CD14-positive monocyte (primary cell): Measurements from ENCODE around the gene RBMS3. TPM values are rescaled to one million over a fixed set of nuclear protein-coding genes. Genes with fewer than 3 reads are reported as not detected.

ENCODE experiments used
- DNase-seq, 3 donors: peaks; one replicate each; pipeline ENCODE4 v3.0.0-alpha.2; 2011 to 2022
- H2AFZ ChIP-seq: 2 replicates; pipeline ENCODE4 v1.6.0; 2012; ENCODE audit warnings: mild to moderate bottlenecking, low read depth, low read length, inconsistent platforms; ENCODE audit not compliant: insufficient read depth, poor library complexity, severe bottlenecking
- H3K27ac ChIP-seq, 2 donors: 1 replicate in 1 of 2; 2 replicates in 1 of 2; pipeline ENCODE4 v1.5.1; 2012 to 2013; ENCODE audit warnings: low read length in 2 of 2, control low read depth in 1 of 2, inconsistent platforms in 1 of 2, low read depth in 1 of 2, mild to moderate bottlenecking in 1 of 2
- H3K27me3 ChIP-seq, 2 donors: one replicate each; pipeline versions ENCODE4 v1.6.0 to v1.6.1; 2011 to 2013; ENCODE audit warnings: low read length in 2 of 2; ENCODE audit not compliant: control insufficient read depth in 2 of 2, insufficient read depth in 2 of 2
- H3K36me3 ChIP-seq, 2 donors: replicated peaks in 1 of 2; 1 replicate in 1 of 2; 2 replicates in 1 of 2; pipeline versions ENCODE4 v1.5.1 to v1.6.1; 2012 to 2013; ENCODE audit warnings: low read length in 2 of 2, control low read depth in 1 of 2, inconsistent platforms in 1 of 2, mild to moderate bottlenecking in 1 of 2; ENCODE audit not compliant: insufficient read depth in 2 of 2, control insufficient read depth in 1 of 2
- H3K4me1 ChIP-seq, 2 donors: 1 replicate in 1 of 2; 2 replicates in 1 of 2; pipeline versions ENCODE4 v1.5.1 to v1.6.1; 2012 to 2013; ENCODE audit warnings: low read length in 2 of 2, control low read depth in 1 of 2, inconsistent platforms in 1 of 2, mild to moderate bottlenecking in 1 of 2, moderate library complexity in 1 of 2; ENCODE audit not compliant: insufficient read depth in 2 of 2, control insufficient read depth in 1 of 2
- H3K4me2 ChIP-seq: replicated peaks from 2 replicates; pipeline ENCODE3; 2012; ENCODE audit warnings: low read length, moderate library complexity, mild to moderate bottlenecking; ENCODE audit not compliant: poor library complexity, severe bottlenecking; ENCODE audit errors: extremely low read depth
- H3K4me3 ChIP-seq, 3 experiments: fragments of 200-600 bp in 1 of 3; sonication (generic) in 1 of 3; replicated peaks in 1 of 3; 1 replicate in 2 of 3; 2 replicates in 1 of 3; pipeline ENCODE4 v1.5.1; 2011 to 2013; ENCODE audit warnings: low read length in 3 of 3, mild to moderate bottlenecking in 3 of 3, control low read depth in 2 of 3, low read depth in 2 of 3, inconsistent platforms in 1 of 3, moderate library complexity in 1 of 3
- H3K79me2 ChIP-seq: 2 replicates; pipeline ENCODE4 v1.6.0; 2012; ENCODE audit warnings: mild to moderate bottlenecking, control low read depth, inconsistent platforms, low read length, moderate library complexity; ENCODE audit not compliant: insufficient read depth
- H3K9ac ChIP-seq: 2 replicates; pipeline ENCODE4 v1.6.0; 2017; ENCODE audit warnings: low read length, mild to moderate bottlenecking; ENCODE audit not compliant: insufficient read depth, poor library complexity, severe bottlenecking
- H3K9me3 ChIP-seq, 2 donors: replicated peaks in 1 of 2; 1 replicate in 1 of 2; 2 replicates in 1 of 2; pipeline versions ENCODE4 v1.5.1 to v1.6.1; 2012 to 2013; ENCODE audit warnings: low read length in 2 of 2, control low read depth in 1 of 2; ENCODE audit not compliant: control insufficient read depth in 1 of 2, insufficient read depth in 1 of 2
- H4K20me1 ChIP-seq: 2 replicates; pipeline ENCODE4 v1.6.0; 2012; ENCODE audit warnings: mild to moderate bottlenecking, low read length, control low read depth, moderate library complexity; ENCODE audit not compliant: insufficient read depth
- H3K27ac Mint-ChIP-seq, 7 donors: one replicate each; pipeline ENCODE4 v1.8.0; 2020; ENCODE audit warnings: mild to moderate bottlenecking in 7 of 7, mixed read lengths in 7 of 7, moderate library complexity in 6 of 7, inconsistent platforms in 2 of 7
- H3K27me3 Mint-ChIP-seq, 3 donors: one replicate each; pipeline ENCODE4 v1.8.0; 2021 to 2022; ENCODE audit warnings: low read depth in 3 of 3, mild to moderate bottlenecking in 3 of 3, mixed read lengths in 3 of 3, moderate library complexity in 3 of 3, inconsistent platforms in 1 of 3
- H3K36me3 Mint-ChIP-seq, 2 donors: one replicate each; pipeline ENCODE4 v1.8.0; 2020; ENCODE audit warnings: mixed read lengths in 2 of 2, inconsistent platforms in 1 of 2, mild to moderate bottlenecking in 1 of 2
- H3K4me1 Mint-ChIP-seq: one replicate; pipeline ENCODE4 v1.8.0; 2020; ENCODE audit warnings: mild to moderate bottlenecking, mixed read lengths
- H3K4me3 Mint-ChIP-seq, 2 donors: one replicate each; pipeline ENCODE4 v1.8.0; 2020; ENCODE audit warnings: mild to moderate bottlenecking in 2 of 2, mixed read lengths in 2 of 2, moderate library complexity in 1 of 2
- H3K9me3 Mint-ChIP-seq, 7 donors: one replicate each; pipeline ENCODE4 v1.8.0; 2020 to 2022; ENCODE audit warnings: mixed read lengths in 7 of 7, mild to moderate bottlenecking in 6 of 7, moderate library complexity in 6 of 7, inconsistent platforms in 2 of 7
- WGBS: methylation state at CpG from one replicate; pipeline ENCODE4 v1.1.5; 2013; ENCODE audit warnings: missing lambda C conversion rate; ENCODE audit not compliant: insufficient coverage; 5-methylcytosine and 5-hydroxymethylcytosine counted together
- intact Hi-C, 2 donors: fragments of 100-400 bp; cut with micrococcal nuclease; formaldehyde crosslinking; loops; one replicate each; pipeline versions ENCODE4 v1.15.0 to v1.15.1; 2023
- polyA plus RNA-seq, 3 donors: library from polyadenylated mRNA; depleted of rRNA in 1 of 3; unstranded in 2 of 3; stranded (reverse) in 1 of 3; fragments of 300-500 nt in 2 of 3; fragments of >200 nt in 1 of 3; fragmentation: Illumina TruSeq in 2 of 3; gene quantifications; 1 replicate in 2 of 3; 2 replicates in 1 of 3; pipeline ENCODE4 v1.2.3, GENCODE V29; 2012 to 2021
- TF ChIP-seq, protein P1 (sequence below): fragments of 200-600 bp; IDR thresholded peaks from one replicate; pipeline ENCODE4 v1.8.0; 2022; ENCODE audit warnings: antibody characterized with exemption, mild to moderate bottlenecking

Gene RBMS3
- polyA plus RNA-seq, 3 donors = not detected

DNA sequence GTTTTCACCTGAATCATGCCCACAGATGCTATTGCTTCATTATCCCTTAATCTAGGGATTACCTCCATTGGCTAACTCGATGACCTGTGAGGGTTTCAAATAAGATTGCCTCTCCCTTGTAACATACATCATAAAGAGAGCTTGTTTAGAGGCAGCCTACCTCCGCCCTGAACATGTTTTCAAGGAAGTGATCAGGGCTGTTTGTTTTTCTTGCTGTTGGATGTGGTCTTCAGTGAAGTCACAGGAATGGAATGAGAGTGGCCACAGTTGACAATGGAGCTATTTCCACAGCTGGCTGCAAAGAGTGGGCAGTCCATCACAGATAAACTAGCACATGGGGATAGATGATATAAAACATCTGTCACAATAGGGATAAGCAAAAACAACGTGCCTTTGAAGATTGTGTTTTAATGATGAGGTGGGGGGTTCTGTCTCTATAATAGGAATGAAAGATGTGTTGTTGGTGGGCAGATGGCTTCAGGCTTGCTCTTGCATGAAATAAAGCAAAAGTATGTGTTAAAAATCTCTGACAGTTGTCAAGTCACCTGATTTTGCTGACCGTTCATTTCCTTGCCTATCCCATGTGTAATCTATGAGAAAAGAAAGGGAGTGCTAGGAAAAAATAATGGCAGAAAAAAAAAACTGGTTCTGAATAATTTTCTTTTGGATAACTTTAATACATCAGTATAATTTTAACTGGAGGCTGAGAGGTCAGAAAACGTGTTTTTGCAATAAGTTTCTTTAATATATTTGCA lies 642.3 kb downstream of the RBMS3 start:
- H3K4me1 ChIP-seq = no peaks in the 10 kb centered on the region
- 89% methylated on average over 1 of the region's 5 CpGs for WGBS
- no peak overlapping the region for H3K4me2 ChIP-seq
- no peaks in the 10 kb centered on the region for H3K79me2 ChIP-seq
- Mint-ChIP-seq H3K9me3 (peaks cover 0 to 5% (median 2%) of the 10 kb centered on the region in 7 donors), H3K4me1 (no peaks in the 10 kb centered on the region), H3K27me3 (no peaks in the 10 kb centered on the region), H3K36me3 (no peaks in the 10 kb centered on the region), H3K4me3 (no peak overlapping the region), H3K27ac (no peak overlapping the region)
- H3K27me3 ChIP-seq = no peaks in the 10 kb centered on the region
- intact Hi-C loops = no loop called here
- H3K9me3 ChIP-seq = no peaks in the 10 kb centered on the region
- H2AFZ ChIP-seq = no peak overlapping the region
- H3K4me3 ChIP-seq = no peak overlapping the region
- H3K27ac ChIP-seq = no peak overlapping the region
- H4K20me1 ChIP-seq = no peaks in the 10 kb centered on the region
- TF ChIP-seq, protein P1, sequence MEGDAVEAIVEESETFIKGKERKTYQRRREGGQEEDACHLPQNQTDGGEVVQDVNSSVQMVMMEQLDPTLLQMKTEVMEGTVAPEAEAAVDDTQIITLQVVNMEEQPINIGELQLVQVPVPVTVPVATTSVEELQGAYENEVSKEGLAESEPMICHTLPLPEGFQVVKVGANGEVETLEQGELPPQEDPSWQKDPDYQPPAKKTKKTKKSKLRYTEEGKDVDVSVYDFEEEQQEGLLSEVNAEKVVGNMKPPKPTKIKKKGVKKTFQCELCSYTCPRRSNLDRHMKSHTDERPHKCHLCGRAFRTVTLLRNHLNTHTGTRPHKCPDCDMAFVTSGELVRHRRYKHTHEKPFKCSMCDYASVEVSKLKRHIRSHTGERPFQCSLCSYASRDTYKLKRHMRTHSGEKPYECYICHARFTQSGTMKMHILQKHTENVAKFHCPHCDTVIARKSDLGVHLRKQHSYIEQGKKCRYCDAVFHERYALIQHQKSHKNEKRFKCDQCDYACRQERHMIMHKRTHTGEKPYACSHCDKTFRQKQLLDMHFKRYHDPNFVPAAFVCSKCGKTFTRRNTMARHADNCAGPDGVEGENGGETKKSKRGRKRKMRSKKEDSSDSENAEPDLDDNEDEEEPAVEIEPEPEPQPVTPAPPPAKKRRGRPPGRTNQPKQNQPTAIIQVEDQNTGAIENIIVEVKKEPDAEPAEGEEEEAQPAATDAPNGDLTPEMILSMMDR = no peak
- H3K9ac ChIP-seq = no peak overlapping the region
- no peak for DNase-seq
- no peaks in the 10 kb centered on the region for H3K36me3 ChIP-seq

DNA sequence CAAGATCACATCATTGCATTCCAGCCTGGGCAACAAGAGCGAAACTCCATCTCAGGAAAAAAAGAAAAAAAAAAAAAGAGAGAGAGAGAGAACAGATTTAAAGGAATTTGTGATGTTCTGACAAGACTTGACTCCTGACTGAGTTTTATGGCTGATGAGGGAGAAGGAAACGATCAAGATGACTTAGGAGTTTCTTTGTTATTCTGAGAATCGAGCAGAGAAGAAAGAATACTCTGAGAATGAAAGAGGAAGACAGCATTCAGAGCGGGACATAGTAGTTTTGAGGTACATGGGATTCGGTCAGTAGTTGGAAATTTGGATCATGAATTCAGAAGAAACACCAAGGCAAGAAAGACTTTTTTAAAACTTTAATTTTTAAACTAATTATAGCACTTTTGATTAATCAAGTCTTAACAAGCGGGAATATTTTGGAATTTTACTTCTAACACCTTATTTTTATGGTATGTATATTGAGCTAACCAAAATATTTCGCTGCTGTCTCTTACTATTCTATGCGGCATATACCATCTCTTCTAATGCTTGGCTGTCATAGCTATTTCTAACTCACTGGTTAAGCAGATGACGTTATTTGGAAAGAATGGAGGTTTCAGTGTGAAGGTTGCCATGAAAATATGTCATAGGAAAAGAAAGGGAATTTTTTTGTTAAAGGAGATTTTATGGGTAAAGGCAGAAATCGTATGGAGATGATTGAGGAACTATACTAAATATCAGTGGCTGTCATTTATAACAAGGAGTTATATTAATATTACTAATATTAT lies 644.1 kb downstream of the RBMS3 start:
- DNase-seq = no peak
- intact Hi-C loops = no loop called here
- H3K79me2 ChIP-seq = no peaks in the 10 kb centered on the region
- H3K4me3 ChIP-seq = no peak overlapping the region
- H3K4me1 ChIP-seq = no peaks in the 10 kb centered on the region
- H2AFZ ChIP-seq = no peak overlapping the region
- Mint-ChIP-seq H3K36me3 (no peaks in the 10 kb centered on the region), H3K4me1 (no peaks in the 10 kb centered on the region), H3K27me3 (peaks cover 0 to 2% (median 0%) of the 10 kb centered on the region in 3 donors), H3K27ac (no peak overlapping the region), H3K4me3 (no peak overlapping the region), H3K9me3 (peaks cover 0 to 5% (median 2%) of the 10 kb centered on the region in 7 donors)
- TF ChIP-seq, protein P1 = no peak
- H3K36me3 ChIP-seq = no peaks in the 10 kb centered on the region
- H3K27ac ChIP-seq = no peak overlapping the region
- H3K4me2 ChIP-seq = no peak overlapping the region
- no peaks in the 10 kb centered on the region for H4K20me1 ChIP-seq
- H3K27me3 ChIP-seq = no peaks in the 10 kb centered on the region
- no peak overlapping the region for H3K9ac ChIP-seq
- 100% methylated on average over 1 of the region's 10 CpGs for WGBS
- H3K9me3 ChIP-seq = no peaks in the 10 kb centered on the region
